ENCODE results near the gene DHRSX.
"Not testable (repeated sequence)": the region's sequence is repeated elsewhere in the genome, so short reads cannot be mapped to it uniquely, and the experiment has no call there.

Gene DHRSX

GRCh38 chrX:2517055-2517454 lies 16.3 kb upstream of the DHRSX start:
- DNase-seq, result no peak

GRCh38 chrX:2516623-2517022 lies 15.8 kb upstream of the DHRSX start:
- no peak for DNase-seq

- DNase-seq, result no peak
Measured at GRCh38 chrX:2514131-2514530, 13.4 kb upstream of the DHRSX start.

- DNase-seq, result no peak
Measured at GRCh38 chrX:2513121-2513664, 12.4 kb upstream of the DHRSX start.

DNA sequence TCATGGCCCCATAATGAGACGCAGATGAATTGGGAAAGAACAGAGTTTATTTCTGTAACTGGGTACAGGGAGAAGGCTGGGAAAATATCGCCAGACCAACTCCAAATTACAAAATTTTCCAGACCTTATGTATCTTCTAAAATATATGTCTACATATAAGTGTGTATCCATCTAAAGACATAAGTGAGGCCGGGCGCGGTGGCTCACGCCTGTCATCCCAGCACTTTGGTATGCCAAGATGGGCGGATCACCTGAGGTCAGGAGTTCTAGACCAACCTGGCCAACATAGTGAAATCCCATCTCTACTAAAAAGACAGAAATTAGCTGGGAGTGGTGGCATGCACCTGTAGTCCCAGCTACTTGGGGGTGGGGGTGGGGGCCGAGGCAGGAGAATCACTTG lies 11.7 kb upstream of the DHRSX start:
- DNase-seq, result no peak

- no peak for DNase-seq
Measured at GRCh38 chrX:2511326-2511725, 10.6 kb upstream of the DHRSX start.

DNA sequence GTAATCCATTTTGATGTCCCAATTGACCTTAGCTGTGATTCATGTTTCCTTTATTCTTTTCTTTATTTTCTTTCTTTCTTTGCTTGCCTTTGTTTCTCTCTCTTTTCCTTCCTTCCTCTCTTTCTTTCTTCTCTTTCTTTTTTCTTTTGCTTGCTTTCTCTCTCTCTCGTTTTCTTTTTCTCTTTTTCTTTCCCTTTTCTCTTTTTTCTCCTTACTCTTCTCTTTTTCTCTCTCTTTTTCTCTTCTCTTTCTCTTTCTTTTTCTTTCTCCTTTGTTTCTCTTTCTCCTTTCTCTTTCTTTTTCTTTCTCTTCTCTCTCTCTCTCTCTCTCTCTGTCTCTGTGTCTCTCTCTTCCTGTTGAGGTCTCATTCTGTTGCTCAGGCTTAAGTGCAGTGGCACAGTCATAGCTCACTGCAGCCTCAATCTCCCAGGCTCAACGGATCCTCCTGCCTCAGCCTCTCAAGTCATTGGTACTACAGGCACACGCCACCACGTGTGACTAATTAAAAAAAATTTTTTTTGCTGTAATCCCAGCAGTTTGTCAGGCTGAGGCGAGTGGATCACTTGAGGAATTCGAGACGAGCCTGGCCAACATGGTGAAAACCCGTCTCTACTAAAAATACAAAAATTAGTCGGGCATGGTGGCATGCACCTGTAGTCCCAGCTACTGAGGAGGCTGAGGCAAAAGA lies 8.0 kb upstream of the DHRSX start:
- DNase-seq, result no peak

- no peak for DNase-seq
Measured at GRCh38 chrX:2507904-2508627, 7.3 kb upstream of the DHRSX start.

DNA sequence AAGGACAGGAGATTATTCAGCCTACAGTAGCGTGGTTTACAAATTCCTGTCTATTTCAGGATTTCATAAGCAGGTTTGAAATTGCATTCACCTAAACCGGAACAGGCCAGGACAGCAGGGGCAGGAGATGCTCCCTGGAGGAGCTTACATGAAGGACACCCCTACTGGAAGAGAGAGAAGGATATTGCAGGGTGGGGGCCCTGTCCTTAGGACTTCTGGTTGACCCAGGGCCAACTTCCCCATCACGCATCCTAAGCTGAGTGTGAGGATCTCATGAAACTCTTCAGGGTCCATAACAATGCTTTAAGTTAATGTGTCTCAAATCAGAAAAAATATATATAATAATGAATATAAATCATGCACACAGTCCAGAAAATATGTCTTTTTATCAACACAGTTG lies 6.4 kb upstream of the DHRSX start:
- DNase-seq, result no peak

GRCh38 chrX:2505341-2505740 lies 4.6 kb upstream of the DHRSX start:
- not testable (repeated sequence) for DNase-seq

DNA sequence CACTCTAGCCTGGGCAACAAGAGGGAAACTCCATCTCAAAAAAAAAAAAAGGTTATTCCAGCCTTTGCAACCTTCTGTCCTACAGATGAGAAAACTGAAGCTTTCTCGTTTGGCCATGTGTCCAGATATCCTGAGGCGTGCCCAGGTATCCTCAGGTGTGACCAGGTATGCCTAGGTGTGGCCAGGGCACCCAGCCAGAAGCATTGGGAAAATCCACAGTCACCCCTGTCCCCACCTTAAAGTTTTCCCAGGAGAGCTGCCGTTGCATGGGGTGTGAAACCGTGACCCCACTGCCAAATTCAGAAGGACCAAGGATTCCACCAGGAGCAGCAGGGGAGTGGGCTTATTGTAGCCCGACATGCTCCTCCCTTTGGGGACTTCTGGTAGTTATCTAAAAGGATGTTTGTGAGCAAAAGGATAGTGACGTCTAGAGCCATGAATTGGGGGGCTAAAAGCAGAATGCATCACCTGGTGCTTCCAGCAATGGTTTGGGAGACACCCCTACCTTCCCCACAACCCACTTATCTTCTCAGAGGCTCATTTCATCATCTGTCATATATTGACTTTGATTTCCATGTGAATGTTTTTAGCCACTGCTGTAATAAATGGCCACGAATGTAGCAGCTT lies 4.0 kb upstream of the DHRSX start:
- DNase-seq, result no peak

GRCh38 chrX:2503591-2504500 lies 3.1 kb upstream of the DHRSX start:
- DNase-seq, result no peak

DNA sequence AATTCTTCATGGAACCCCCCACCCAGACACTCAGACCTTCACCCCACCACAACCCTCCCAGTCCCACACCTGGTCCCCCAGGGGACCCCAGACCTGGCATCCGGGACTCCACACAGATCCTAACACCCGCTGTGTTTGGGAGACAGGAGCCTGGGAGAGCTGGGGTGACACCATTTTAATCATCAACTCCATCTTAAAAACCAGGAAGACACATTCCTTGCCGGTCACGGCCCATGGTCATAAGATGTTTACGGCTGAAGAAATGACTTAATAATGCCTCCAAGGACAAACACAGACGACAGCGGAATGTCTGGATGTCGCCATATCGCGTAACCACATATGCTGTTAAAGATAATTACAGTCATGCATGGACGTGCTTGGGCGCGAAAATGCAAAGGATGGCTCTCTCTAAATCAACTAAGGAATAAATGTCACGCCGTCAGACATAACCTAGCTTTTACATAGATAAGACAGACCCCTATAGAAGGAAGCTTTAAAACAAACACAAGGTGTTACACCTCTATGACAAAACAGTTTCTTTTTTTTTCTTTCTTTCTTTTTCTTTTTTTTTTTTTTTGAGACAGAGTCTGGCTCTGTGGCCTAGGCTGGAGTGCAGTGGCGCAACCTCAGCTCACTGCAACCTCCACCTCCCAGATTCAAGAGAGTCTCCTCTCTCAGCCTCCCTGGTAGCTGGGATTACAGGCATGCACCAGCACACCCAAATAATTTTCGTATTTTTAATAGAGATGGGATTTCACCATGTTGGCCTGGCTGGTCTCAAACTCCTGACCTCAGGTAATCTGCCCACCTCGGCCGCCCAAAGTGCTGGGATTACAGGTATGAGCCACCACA lies 2.1 kb upstream of the DHRSX start:
- no peak for DNase-seq

DNA sequence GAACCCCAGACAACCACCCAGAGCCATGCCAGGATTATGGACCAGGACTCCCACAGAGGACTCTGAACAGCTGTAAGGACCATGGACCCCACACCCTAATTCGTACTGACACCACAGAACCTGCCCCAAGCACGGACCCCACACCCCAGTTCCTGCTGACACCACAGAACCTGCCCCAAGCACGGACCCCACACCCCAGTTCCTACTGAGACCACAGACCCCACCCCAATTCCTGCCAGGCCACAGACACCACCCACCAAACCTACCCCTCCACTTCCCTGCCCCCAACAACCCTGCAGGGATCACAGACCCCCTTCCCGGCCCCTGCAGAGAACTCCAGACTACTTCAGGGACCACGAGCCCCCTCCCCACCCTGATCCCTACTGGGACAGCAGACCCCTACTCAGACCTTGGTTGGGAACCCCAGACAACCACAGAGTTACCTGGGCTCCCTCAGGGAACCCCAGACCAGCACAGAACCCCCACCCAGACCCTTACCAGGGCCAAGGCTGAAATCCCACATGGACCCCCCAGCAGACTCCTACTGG lies 1.4 kb upstream of the DHRSX start:
- no peak for DNase-seq

GRCh38 chrX:2501559-2502102 lies 855 bp upstream of the DHRSX start:
- no peak for DNase-seq

- peak; percentile 23 to 40 for DNase-seq
Measured at GRCh38 chrX:2500091-2500802, 529 bp downstream of the DHRSX start.

DNA sequence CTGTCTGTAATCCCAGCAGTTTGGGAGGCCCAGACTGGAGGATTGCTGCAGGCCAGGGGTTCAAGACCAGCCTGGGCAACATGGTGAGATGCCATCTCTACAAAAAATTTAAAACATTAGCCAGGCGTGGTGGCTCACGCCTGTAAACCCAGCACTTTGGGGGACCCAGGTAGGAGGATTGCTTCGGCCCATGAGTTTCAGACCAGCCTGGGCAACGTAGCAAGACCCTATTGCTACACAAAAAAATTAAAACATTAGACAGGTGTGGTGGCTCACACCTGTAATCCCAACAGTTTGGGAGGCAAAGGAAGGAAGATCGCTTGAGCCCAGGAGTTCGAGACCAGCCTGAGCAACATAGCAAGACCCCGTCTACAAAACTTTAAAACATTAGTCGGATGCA lies 1.3 kb downstream of the DHRSX start:
- DNase-seq, result no peak

- no peak for DNase-seq
Measured at GRCh38 chrX:2498781-2499302, 1.9 kb downstream of the DHRSX start.

DNA sequence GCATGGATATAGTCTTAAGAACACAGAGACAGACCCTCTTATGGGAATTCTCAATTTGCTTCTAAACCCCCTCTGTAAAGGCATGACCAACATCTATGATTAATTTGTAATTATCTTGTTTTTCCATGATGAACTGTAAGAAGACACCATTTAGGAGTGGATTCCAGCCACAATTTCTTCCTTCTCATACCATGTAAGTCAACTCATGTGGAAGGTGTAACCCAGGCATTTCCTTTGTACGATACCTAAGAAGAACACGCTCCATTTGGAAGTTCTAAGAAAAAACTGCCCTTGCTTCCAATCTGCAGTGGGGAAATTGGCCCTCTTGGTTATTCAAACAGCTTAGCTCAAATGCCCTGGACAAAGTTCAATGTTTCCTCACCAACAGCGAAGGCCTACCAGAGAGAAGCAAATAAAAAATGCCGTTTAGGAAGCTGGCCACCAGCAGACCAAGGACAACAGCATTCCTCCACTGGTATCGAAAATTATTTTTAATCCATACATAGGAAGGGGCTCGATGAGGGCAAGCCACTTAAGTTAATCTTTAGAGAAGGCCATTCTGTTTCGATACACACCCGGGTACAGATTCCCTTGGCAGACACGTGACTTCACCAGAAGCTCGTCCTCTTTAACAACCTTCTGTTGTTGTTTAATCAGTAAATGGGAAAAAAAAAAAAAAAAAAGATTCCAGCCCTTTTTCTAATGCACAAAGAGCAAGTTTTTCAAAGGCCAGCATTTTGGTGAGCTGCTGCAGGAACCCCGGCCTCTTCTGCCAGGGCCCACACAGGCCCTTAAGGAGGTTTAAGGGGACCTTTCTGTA lies 2.6 kb downstream of the DHRSX start:
- no peak for DNase-seq
